IMR-90 (cell line): ENCODE data around the gene ZSCAN31. TPM values are rescaled to one million over a fixed set of nuclear protein-coding genes. Genes with fewer than 3 reads are reported as not detected.

ENCODE experiments used
- ATAC-seq: fragments of 200-7000 bp; cut with Tn5 transposase; 2 replicates; pipeline ENCODE4 v1.9.1; 2020; ENCODE audit warnings: low read depth, mild to moderate bottlenecking, moderate library complexity
- BruUV-seq: library from RNA; stranded (reverse); fragments of 400-500 nt; replicated peaks from 2 replicates; lab custom pipeline; 2021; lab: Mats Ljungman, UMichigan
- CTCF ChIA-PET: fragments of 300-600 bp; formaldehyde crosslinking; extraction: SDS; loops from one replicate; lab custom pipeline; 2021; ENCODE audit warnings: antibody characterized with exemption; lab: Yijun Ruan, JAX
- POLR2A ChIA-PET: fragments of 300-600 bp; sonication (Branson Sonifier 250); formaldehyde crosslinking; loops from one replicate; lab custom pipeline; 2022; ENCODE audit warnings: antibody characterized with exemption; ENCODE audit not compliant: unreplicated experiment; lab: Charles Lee
- DNase-seq: peaks from one replicate; pipeline ENCODE4 v3.0.0; 2013
- H2AFZ ChIP-seq: replicated peaks from 2 replicates; pipeline ENCODE3; 2013; ENCODE audit warnings: low read length, mild to moderate bottlenecking; ENCODE audit not compliant: poor library complexity
- H2AK5ac ChIP-seq: 2 replicates; pipeline ENCODE4 v1.6.1; 2013; ENCODE audit warnings: low read depth, low read length, inconsistent platforms
- H2AK9ac ChIP-seq: replicated peaks from 2 replicates; pipeline ENCODE3; 2013; ENCODE audit warnings: mild to moderate bottlenecking, low read depth, low read length, moderate library complexity; ENCODE audit not compliant: poor library complexity
- H2BK120ac ChIP-seq: 2 replicates; pipeline ENCODE4 v1.6.1; 2013; ENCODE audit warnings: low read depth, low read length, inconsistent platforms
- H2BK15ac ChIP-seq: 3 replicates; pipeline ENCODE4 v1.6.1; 2013; ENCODE audit warnings: low read depth, low read length, inconsistent platforms
- H2BK20ac ChIP-seq: 2 replicates; pipeline ENCODE4 v1.6.1; 2013; ENCODE audit warnings: low read depth, mild to moderate bottlenecking, inconsistent platforms, low read length, moderate library complexity
- H2BK5ac ChIP-seq: 2 replicates; pipeline ENCODE4 v1.6.1; 2013; ENCODE audit warnings: mild to moderate bottlenecking, low read depth, low read length, inconsistent platforms; ENCODE audit not compliant: poor library complexity, severe bottlenecking
- H3K14ac ChIP-seq: replicated peaks from 2 replicates; pipeline ENCODE4 v1.6.1; 2013; ENCODE audit warnings: low read depth, low read length, inconsistent platforms
- H3K18ac ChIP-seq: 2 replicates; pipeline ENCODE4 v1.6.1; 2013; ENCODE audit warnings: low read depth, low read length, control low read depth
- H3K23ac ChIP-seq: 2 replicates; pipeline ENCODE4 v1.6.1; 2013; ENCODE audit warnings: low read depth, low read length, inconsistent platforms
- H3K27ac ChIP-seq: 2 replicates; pipeline ENCODE4 v1.5.1; 2013; ENCODE audit warnings: mild to moderate bottlenecking, control low read depth, low read length; ENCODE audit not compliant: insufficient read depth
- H3K27me3 ChIP-seq: 2 replicates; pipeline ENCODE4 v1.6.1; 2013; ENCODE audit warnings: low read length; ENCODE audit not compliant: control insufficient read depth, insufficient read depth
- H3K36me3 ChIP-seq: 2 replicates; pipeline ENCODE4 v1.6.1; 2013; ENCODE audit warnings: low read length, mixed read lengths; ENCODE audit not compliant: control insufficient read depth, insufficient read depth
- H3K4ac ChIP-seq: 2 replicates; pipeline ENCODE4 v1.6.1; 2013; ENCODE audit warnings: low read depth, low read length, inconsistent platforms
- H3K4me1 ChIP-seq: 2 replicates; pipeline ENCODE4 v1.6.1; 2013; ENCODE audit warnings: low read length, mixed read lengths; ENCODE audit not compliant: control insufficient read depth, insufficient read depth
- H3K4me2 ChIP-seq: 2 replicates; pipeline ENCODE4 v1.6.1; 2013; ENCODE audit warnings: low read depth, mild to moderate bottlenecking, control low read depth, low read length, moderate library complexity
- H3K4me3 ChIP-seq: 2 replicates; pipeline ENCODE4 v1.5.1; 2013; ENCODE audit warnings: low read depth, mild to moderate bottlenecking, control low read depth, low read length, moderate library complexity; ENCODE audit not compliant: insufficient read depth
- H3K56ac ChIP-seq: 2 replicates; pipeline ENCODE4 v1.6.1; 2013; ENCODE audit warnings: low read length, inconsistent platforms; ENCODE audit not compliant: insufficient read depth; ENCODE audit errors: extremely low read depth
- H3K79me1 ChIP-seq, 2 experiments: 2 replicates each; pipeline ENCODE4 v1.6.1; 2013; ENCODE audit warnings: low read length in 2 of 2, inconsistent platforms in 1 of 2, low read depth in 1 of 2
- H3K9ac ChIP-seq: 2 replicates; pipeline ENCODE4 v1.6.1; 2013; ENCODE audit warnings: low read depth, low read length, control low read depth
- H3K9me1 ChIP-seq: 2 replicates; pipeline ENCODE4 v1.6.1; 2013; ENCODE audit warnings: low read length, inconsistent platforms; ENCODE audit not compliant: insufficient read depth
- H3K9me3 ChIP-seq: 2 replicates; pipeline ENCODE4 v1.6.1; 2013; ENCODE audit warnings: low read length; ENCODE audit not compliant: control insufficient read depth, insufficient read depth
- H4K20me1 ChIP-seq: 2 replicates; pipeline ENCODE4 v1.6.1; 2013; ENCODE audit warnings: low read length, inconsistent platforms; ENCODE audit not compliant: insufficient read depth
- H4K5ac ChIP-seq: 2 replicates; pipeline ENCODE4 v1.6.1; 2013; ENCODE audit warnings: mild to moderate bottlenecking, low read depth, low read length, control low read depth
- H4K8ac ChIP-seq, 2 experiments: 2 replicates each; pipeline ENCODE4 v1.6.1; 2013; ENCODE audit warnings: low read depth in 2 of 2, low read length in 2 of 2, control low read depth in 1 of 2, inconsistent platforms in 1 of 2
- H4K91ac ChIP-seq: 2 replicates; pipeline ENCODE4 v1.6.1; 2013; ENCODE audit warnings: low read depth, low read length, inconsistent platforms; ENCODE audit not compliant: insufficient read depth
- BHLHE40 ChIP-seq: fragments of 150-350 bp; IDR thresholded peaks from 2 replicates; pipeline ENCODE4 v1.6.1; 2016; ENCODE audit warnings: mild to moderate bottlenecking, low read depth, low read length
- ELK1 ChIP-seq: fragments of 150-350 bp; IDR thresholded peaks from 2 replicates; pipeline ENCODE4 v1.6.1; 2016; ENCODE audit warnings: low read depth, mild to moderate bottlenecking, low read length, moderate library complexity, borderline replicate concordance
- FOS ChIP-seq: fragments of 150-350 bp; IDR thresholded peaks from 2 replicates; pipeline ENCODE4 v1.6.1; 2016; ENCODE audit warnings: low read depth, low read length
- MAZ ChIP-seq: IDR thresholded peaks from 2 replicates; pipeline ENCODE4 v1.6.1; 2012; ENCODE audit warnings: low read depth, mild to moderate bottlenecking, low read length, improper control_type of control experiment, moderate library complexity, borderline replicate concordance
- MXI1 ChIP-seq: IDR thresholded peaks from 2 replicates; pipeline ENCODE4 v1.6.1; 2012; ENCODE audit warnings: low read depth, mild to moderate bottlenecking, low read length, moderate library complexity, borderline replicate concordance
- NFE2L2 ChIP-seq: fragments of 150-350 bp; IDR thresholded peaks from 2 replicates; pipeline ENCODE4 v1.6.1; 2016; ENCODE audit warnings: low read depth, mild to moderate bottlenecking, low read length
- RAD21 ChIP-seq: IDR thresholded peaks from 2 replicates; pipeline ENCODE4 v1.6.1; 2012; ENCODE audit warnings: low read length, improper control_type of control experiment
- WGBS, 2 experiments: methylation state at CpG; one replicate each; pipeline versions ENCODE4 v1.1.5 to v1.1.7; 2013; ENCODE audit warnings: missing lambda C conversion rate in 2 of 2; ENCODE audit not compliant: insufficient read length in 1 of 2; ENCODE audit errors: extremely low coverage in 2 of 2; 5-methylcytosine and 5-hydroxymethylcytosine counted together
- dilution Hi-C: fragments of 300-500 bp; cut with HindIII; formaldehyde crosslinking; loops from one replicate; pipeline ENCODE4 v1.14.3; 2018; ENCODE audit warnings: low sequenced_read_pairs; ENCODE audit not compliant: unreplicated experiment
- in situ Hi-C: fragments of 300-500 bp; cut with MboI; formaldehyde crosslinking; loops from 3 replicates; pipeline ENCODE4 v1.14.3; 2019; ENCODE audit warnings: low sequenced_read_pairs, inconsistent platforms, mixed read lengths
- intact Hi-C: fragments of 100-400 bp; cut with micrococcal nuclease; formaldehyde crosslinking; loops from 2 replicates; pipeline ENCODE4 v1.10.0; 2022
- polyA plus RNA-seq, 3 experiments: library from polyadenylated mRNA; depleted of rRNA; stranded (reverse); fragments of >200 nt; gene quantifications; 2 replicates each; pipeline ENCODE4 v1.2.3, GENCODE V29; 2012; ENCODE audit warnings: low replicate concordance in 1 of 3
- total RNA-seq: library from RNA; depleted of rRNA; stranded (reverse); fragments of >200 nt; gene quantifications from 2 replicates; pipeline ENCODE4 v1.2.3, GENCODE V29; 2012

Gene ZSCAN31
- total and polyA plus RNA-seq, 2 of the 4 experiments (the other 2 are of a cell fraction): 1.4 to 4.7 TPM

GRCh38 chr6:28315628-28316027 is 20.3 kb downstream of the ZSCAN31 start:
- POLR2A ChIA-PET: no interaction called here

More at GRCh38 chr6:28315628-28316027, 20.3 kb downstream of the ZSCAN31 start:
- peak; percentile 14 for DNase-seq
- Histone ChIP-seq H2AK9ac (no peak overlapping the region), H3K56ac (no peak overlapping the region), H3K27me3 (no peaks in the 10 kb centered on the region), H2BK15ac (no peak overlapping the region), H3K9ac (no peak overlapping the region), H3K79me1 (no peaks in the 10 kb centered on the region), H4K5ac (no peak overlapping the region), H3K23ac (no peak overlapping the region), H2AK5ac (no peak overlapping the region), H3K4ac (no peak overlapping the region), H3K4me2 (no peak overlapping the region), H4K20me1 (no peaks in the 10 kb centered on the region), H3K14ac (no peak overlapping the region), H3K36me3 (no peaks in the 10 kb centered on the region; the same call in 1 of the 2 replicates), H3K4me1 (no peaks in the 10 kb centered on the region), H2AFZ (no peak overlapping the region), H3K9me1 (no peaks in the 10 kb centered on the region), H4K8ac (no peak overlapping the region), H2BK20ac (no peak overlapping the region), H2BK120ac (no peak overlapping the region), H4K91ac (no peak overlapping the region), H3K4me3 (no peak overlapping the region), H2BK5ac (no peak overlapping the region), H3K18ac (no peak overlapping the region), H3K9me3 (no peaks in the 10 kb centered on the region), H3K27ac (no peak overlapping the region)
- intact Hi-C loops: no loop called here
- CTCF ChIA-PET: interaction anchor here (1.0 kb wide), 1 partner anchor 20 kb away, joined by 3 read pairs; no protein-coding TSS in a partner anchor
- dilution Hi-C loops: no loop called here
- BruUV-seq: no TSS peak
- TF ChIP-seq MAZ (no peak), FOS (no peak), ELK1 (no peak), BHLHE40 (no peak), MXI1 (no peak), RAD21 (no peak), NFE2L2 (no peak)
- ATAC-seq: no peak
- in situ Hi-C loops: no loop called here
- WGBS, 2 experiments: 56% methylated on average over 3 of the region's 3 CpGs; no CpG with 5 or more reads in 1 of the 2 experiments
